HG03575 (cell line): Measurements from ENCODE around the gene CDK13.

Experiments used
- ATAC-seq: cut with Tn5 transposase; IDR thresholded peaks from one replicate; pipeline ENCODE4 v1.9.1; 2021; ENCODE audit not compliant: unreplicated experiment, insufficient number of reproducible peaks, low FRiP score; ENCODE audit errors: extremely low read depth

Gene CDK13

DNA sequence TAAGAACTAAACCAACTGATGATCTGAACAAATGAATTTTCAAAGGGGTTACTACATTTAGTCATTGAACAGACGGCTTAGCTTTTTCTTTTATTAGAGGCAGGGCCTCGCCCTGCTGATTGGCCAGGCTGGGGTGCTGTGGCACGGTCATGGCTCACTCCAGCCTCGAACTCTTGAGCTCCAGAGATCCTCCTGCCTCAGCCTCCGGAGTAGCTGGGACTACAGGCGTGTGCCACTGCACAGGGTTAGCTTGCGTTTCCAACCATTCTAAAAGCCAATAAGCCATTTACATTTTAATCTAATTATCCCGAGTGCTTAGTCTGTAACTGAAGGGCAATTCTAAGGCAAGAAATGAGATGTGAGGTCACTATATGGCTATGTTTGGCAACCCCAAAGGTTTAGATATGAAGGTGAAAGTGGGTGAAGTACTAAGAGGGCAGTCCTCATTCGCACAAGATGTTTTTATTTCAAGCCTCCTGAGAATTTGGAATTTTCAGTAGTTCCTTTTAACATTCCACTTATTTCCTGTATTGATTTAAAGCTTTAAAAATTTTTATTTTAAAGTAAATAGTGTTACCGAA lies 1.6 kb upstream of the CDK13 start:
- ATAC-seq, result no peak

- peak; percentile 60 for ATAC-seq
Measured at GRCh38 chr7:39948956-39949928, 814 bp upstream of the CDK13 start.

GRCh38 chr7:39950473-39951225 lies 593 bp downstream of the CDK13 start:
- ATAC-seq, result no peak

DNA sequence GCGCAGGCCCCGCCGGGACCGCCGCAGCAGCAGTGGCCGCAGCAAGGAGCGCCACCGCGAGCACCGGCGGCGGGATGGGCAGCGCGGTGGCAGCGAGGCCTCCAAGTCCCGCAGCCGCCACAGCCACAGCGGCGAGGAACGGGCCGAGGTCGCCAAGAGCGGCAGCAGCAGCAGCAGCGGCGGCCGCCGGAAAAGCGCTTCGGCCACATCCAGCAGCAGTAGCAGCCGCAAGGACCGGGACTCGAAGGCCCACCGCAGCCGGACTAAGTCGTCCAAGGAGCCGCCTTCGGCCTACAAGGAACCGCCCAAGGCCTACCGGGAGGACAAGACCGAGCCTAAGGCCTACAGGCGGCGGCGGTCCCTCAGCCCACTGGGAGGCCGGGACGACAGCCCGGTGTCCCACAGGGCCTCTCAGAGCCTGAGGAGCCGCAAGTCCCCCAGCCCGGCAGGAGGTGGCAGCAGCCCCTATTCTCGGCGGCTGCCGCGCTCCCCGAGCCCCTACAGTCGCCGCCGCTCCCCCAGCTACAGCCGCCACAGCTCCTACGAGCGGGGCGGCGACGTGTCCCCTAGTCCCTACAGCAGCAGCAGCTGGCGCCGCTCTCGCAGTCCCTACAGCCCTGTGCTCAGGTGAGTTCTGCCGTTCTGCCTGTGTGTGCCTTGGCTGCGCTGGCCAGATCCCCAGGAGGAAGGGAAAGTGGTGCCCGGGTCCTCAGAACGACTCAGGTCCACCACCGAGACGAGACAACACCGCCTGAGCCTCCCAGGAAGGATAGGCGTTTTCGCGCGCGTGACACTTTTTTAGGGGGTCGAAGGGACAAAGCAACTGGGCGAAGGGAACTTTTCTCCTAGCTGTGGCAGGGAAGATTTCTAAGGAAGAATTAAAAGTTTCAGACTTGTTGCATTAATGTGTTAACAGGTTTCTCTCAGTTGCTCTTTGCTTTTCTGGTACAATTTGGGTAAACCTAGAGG lies 1.5 kb downstream of the CDK13 start:
- no peak for ATAC-seq

- ATAC-seq, result no peak
Measured at GRCh38 chr7:39952374-39952773, 2.3 kb downstream of the CDK13 start.

DNA sequence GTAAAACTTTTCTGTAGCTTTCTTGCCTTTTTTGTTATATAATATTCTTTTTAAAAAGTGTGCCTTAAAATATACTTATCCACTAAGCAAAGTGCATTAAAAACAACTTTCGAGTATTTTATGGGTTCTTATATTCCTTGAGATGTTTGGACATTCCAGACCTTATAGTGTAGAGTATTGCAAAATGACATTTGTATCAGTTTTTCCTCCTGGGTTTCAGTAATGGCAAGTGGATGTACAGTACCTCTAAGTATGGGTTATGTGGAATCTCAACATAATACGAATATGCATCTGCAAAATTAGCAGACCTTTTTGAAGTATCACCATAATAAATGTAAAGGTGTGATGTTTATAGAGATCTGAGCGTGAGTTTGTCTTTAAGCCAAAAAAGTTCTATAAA lies 2.7 kb downstream of the CDK13 start:
- no peak for ATAC-seq

- no peak for ATAC-seq
Measured at GRCh38 chr7:39954694-39955093, 4.6 kb downstream of the CDK13 start.

DNA sequence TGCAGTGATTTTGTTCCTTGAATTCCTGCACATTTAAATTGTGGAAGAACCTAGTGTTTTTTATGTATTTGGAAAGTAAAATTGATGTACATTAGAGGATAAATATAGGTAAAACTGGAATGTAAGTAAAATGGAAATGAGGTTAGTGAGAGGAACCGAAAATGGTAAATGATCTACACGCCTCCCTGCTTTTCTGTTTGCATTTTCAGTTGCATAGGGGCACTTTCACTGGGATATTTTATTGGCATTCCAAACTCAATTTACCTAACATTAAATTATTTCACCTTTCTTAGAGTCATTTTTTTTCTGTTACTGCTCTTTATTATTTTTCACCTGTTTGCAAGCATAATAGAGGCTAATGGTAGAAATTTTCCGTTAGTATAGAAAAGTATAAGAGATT lies 8.0 kb downstream of the CDK13 start:
- ATAC-seq, result no peak

- ATAC-seq, result no peak
Measured at GRCh38 chr7:39967406-39968161, 17.5 kb downstream of the CDK13 start.

GRCh38 chr7:39969431-39969830 lies 19.4 kb downstream of the CDK13 start:
- ATAC-seq, result no peak

DNA sequence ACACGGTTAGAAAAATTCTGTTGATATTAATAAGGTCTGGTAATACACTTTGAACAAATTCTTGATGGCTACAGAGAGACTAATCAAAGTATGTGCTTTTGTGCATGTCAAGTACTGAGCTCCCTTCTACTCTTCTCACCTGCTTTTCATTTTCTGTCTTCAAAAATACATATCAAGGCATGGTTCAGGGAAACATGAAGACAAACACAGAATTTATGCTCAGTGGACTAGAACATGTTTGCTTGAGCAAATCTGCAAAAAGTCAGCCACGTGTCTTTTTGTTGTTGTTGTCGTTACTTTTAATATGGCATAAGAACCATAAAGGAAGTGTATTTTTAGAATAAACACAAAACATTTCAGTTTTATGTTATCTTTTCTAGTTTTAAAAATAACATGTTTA lies 21.9 kb downstream of the CDK13 start:
- no peak for ATAC-seq

- no peak for ATAC-seq
Measured at GRCh38 chr7:39973801-39974200, 23.7 kb downstream of the CDK13 start.

DNA sequence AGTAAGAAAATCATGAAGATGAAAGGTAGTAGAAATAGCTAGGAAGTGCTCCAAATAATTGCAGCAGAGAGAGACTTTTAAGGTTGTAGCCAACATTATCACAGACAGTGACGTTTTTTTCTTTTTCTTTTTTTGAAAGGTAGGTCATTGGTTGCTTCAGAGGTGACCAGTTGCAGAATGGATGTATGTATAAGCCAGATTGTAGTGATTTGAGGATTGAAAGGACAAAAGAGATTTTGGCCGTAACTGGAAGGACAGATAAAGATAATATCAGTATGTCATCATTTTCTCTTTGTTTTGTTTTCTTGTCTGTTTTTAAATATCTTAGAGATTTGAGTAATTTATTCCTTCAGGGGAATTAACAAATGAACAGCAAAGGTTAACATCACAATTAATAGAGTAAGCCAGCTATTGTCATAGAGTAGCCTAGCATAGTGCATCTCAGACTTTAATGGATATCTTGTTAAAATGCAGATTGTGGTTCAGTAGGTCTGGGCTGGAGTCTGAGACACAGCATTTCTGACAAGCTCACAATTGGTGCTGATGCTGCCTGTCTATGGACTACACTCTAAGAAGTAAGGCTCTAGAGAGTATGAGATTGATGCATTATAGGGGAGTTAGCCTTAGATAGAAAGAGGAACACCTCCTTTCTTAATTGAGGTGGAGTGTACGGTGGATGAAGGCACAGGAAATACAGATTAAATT lies 28.3 kb downstream of the CDK13 start:
- no peak for ATAC-seq

- ATAC-seq, result no peak
Measured at GRCh38 chr7:39979406-39980073, 29.5 kb downstream of the CDK13 start.

- ATAC-seq, result no peak
Measured at GRCh38 chr7:39985398-39985918, 35.4 kb downstream of the CDK13 start.

GRCh38 chr7:39987641-39988347 lies 37.7 kb downstream of the CDK13 start:
- ATAC-seq, result no peak
